Mesendoderm (in vitro differentiated cells): ENCODE results near the gene ZNF263.

Experiments used
- DNase-seq: peaks from one replicate; pipeline ENCODE4 v3.0.0; 2013
- H2AK5ac ChIP-seq: 2 replicates; pipeline ENCODE4 v1.6.1; 2013; ENCODE audit warnings: low read length, inconsistent platforms
- H2BK120ac ChIP-seq: 2 replicates; pipeline ENCODE4 v1.6.1; 2013; ENCODE audit warnings: low read depth, mild to moderate bottlenecking, low read length, moderate library complexity, mixed read lengths
- H2BK15ac ChIP-seq: replicated peaks from 2 replicates; pipeline ENCODE4 v1.6.1; 2013; ENCODE audit warnings: low read depth, mild to moderate bottlenecking, moderate library complexity
- H2BK5ac ChIP-seq: 2 replicates; pipeline ENCODE4 v1.6.1; 2013; ENCODE audit warnings: low read length, inconsistent platforms
- H3K18ac ChIP-seq: 2 replicates; pipeline ENCODE4 v1.6.1; 2013; ENCODE audit warnings: mild to moderate bottlenecking, low read length, mixed read lengths
- H3K23ac ChIP-seq: one replicate; pipeline ENCODE4 v1.6.1; 2013; ENCODE audit warnings: low read length
- H3K27ac ChIP-seq: 2 replicates; pipeline ENCODE4 v1.5.1; 2013; ENCODE audit warnings: low read depth, mild to moderate bottlenecking, inconsistent platforms, low read length, moderate library complexity
- H3K27me3 ChIP-seq: 2 replicates; pipeline ENCODE4 v1.6.1; 2013; ENCODE audit warnings: low read length, control low read depth, mild to moderate bottlenecking, inconsistent platforms; ENCODE audit not compliant: insufficient read depth, poor library complexity
- H3K36me3 ChIP-seq: 2 replicates; pipeline ENCODE4 v1.6.1; 2013; ENCODE audit warnings: low read length, inconsistent platforms; ENCODE audit not compliant: control insufficient read depth, insufficient read depth
- H3K4ac ChIP-seq: one replicate; pipeline ENCODE4 v1.6.1; 2013; ENCODE audit warnings: low read depth, mild to moderate bottlenecking, low read length, moderate library complexity
- H3K4me1 ChIP-seq: 2 replicates; pipeline ENCODE4 v1.6.1; 2013; ENCODE audit warnings: low read depth, low read length, inconsistent platforms; ENCODE audit not compliant: control insufficient read depth
- H3K4me2 ChIP-seq: 2 replicates; pipeline ENCODE4 v1.6.1; 2013; ENCODE audit warnings: low read length
- H3K4me3 ChIP-seq: 2 replicates; pipeline ENCODE4 v1.5.1; 2013; ENCODE audit warnings: mild to moderate bottlenecking, low read length
- H3K56ac ChIP-seq: one replicate; pipeline ENCODE4 v1.6.1; 2013; ENCODE audit warnings: low read length
- H3K79me1 ChIP-seq: 2 replicates; pipeline ENCODE4 v1.6.1; 2013; ENCODE audit warnings: low read length, inconsistent platforms
- H3K79me2 ChIP-seq: 2 replicates; pipeline ENCODE4 v1.6.1; 2013; ENCODE audit warnings: mild to moderate bottlenecking, low read length; ENCODE audit not compliant: control insufficient read depth, insufficient read depth
- H3K9ac ChIP-seq: 2 replicates; pipeline ENCODE4 v1.6.1; 2013; ENCODE audit warnings: low read length, inconsistent platforms
- H4K5ac ChIP-seq: one replicate; pipeline ENCODE4 v1.6.1; 2013; ENCODE audit warnings: low read length
- H4K8ac ChIP-seq: one replicate; pipeline ENCODE4 v1.6.1; 2013; ENCODE audit warnings: low read depth, mild to moderate bottlenecking, control low read depth, low read length, moderate library complexity
- WGBS: extraction: QIAGEN DNeasy Blood & Tissue Kit; methylation state at CpG from one replicate; pipeline ENCODE4 v1.1.7; 2013; ENCODE audit warnings: low lambda C conversion rate, missing lambda C conversion rate; ENCODE audit not compliant: insufficient coverage; ENCODE audit errors: extremely low coverage; 5-methylcytosine and 5-hydroxymethylcytosine counted together

ZNF263 gene

GRCh38 chr16:3311496-3311895 is 28.2 kb downstream of the ZNF263 start:
- Histone ChIP-seq H3K4me1 (no peaks in the 10 kb centered on the region), H3K79me2 (no peaks in the 10 kb centered on the region), H3K18ac (no peak overlapping the region), H3K79me1 (no peaks in the 10 kb centered on the region), H3K23ac (no peak overlapping the region), H3K27ac (no peak overlapping the region), H3K27me3 (no peaks in the 10 kb centered on the region), H2BK5ac (no peak overlapping the region), H3K4me3 (no peak overlapping the region), H4K8ac (no peak overlapping the region), H2BK120ac (no peak overlapping the region), H3K9ac (no peak overlapping the region), H2BK15ac (no peak overlapping the region), H4K5ac (no peak overlapping the region), H3K4ac (no peak overlapping the region), H3K56ac (no peak overlapping the region), H3K4me2 (no peak overlapping the region), H3K36me3 (peaks cover 12% of the 10 kb centered on the region), H2AK5ac (no peak overlapping the region)
- DNase-seq = no peak
- no CpG with 5 or more reads among the region's 4 CpGs for WGBS

- Histone ChIP-seq H3K79me1 (no peaks in the 10 kb centered on the region), H3K9ac (no peak overlapping the region), H3K27me3 (no peaks in the 10 kb centered on the region), H3K36me3 (peaks cover 22% of the 10 kb centered on the region), H3K23ac (no peak overlapping the region), H3K56ac (no peak overlapping the region), H3K79me2 (no peaks in the 10 kb centered on the region), H2AK5ac (no peak overlapping the region), H2BK5ac (no peak overlapping the region), H3K4me1 (no peaks in the 10 kb centered on the region), H3K4me3 (peak overlapping the region; percentile 30), H4K5ac (no peak overlapping the region), H3K4ac (no peak overlapping the region), H3K4me2 (no peak overlapping the region), H2BK120ac (no peak overlapping the region), H3K18ac (no peak overlapping the region), H4K8ac (no peak overlapping the region), H2BK15ac (no peak overlapping the region), H3K27ac (no peak overlapping the region)
- WGBS = no CpG with 5 or more reads among the region's 3 CpGs
- peak; percentile 34 for DNase-seq
Measured at GRCh38 chr16:3317315-3317999, 34.2 kb downstream of the ZNF263 start.

DNA sequence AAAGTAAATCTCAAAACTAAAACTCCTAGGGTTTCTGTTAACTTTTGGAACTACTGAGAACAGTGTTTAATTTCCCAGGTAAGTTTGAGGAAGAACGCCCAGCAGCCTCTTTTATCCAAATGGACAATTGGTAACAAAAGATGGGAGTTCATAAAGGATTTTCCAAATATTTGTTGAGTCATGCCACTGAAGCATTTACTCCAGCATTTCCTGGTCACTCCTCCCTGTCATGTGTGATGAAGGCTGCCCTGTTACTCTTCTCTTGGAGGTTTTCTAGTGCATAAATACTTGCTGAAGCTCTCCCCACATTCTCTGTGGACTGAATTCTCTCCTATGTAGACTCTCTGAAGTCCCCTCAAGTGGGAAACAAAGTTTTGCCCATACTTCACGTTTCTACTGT is 38.5 kb downstream of the ZNF263 start:
- Histone ChIP-seq H3K79me2 (no peaks in the 10 kb centered on the region), H3K79me1 (no peaks in the 10 kb centered on the region), H4K8ac (no peak overlapping the region), H3K18ac (no peak overlapping the region), H3K56ac (no peak overlapping the region), H2BK120ac (no peak overlapping the region), H3K4me3 (no peak overlapping the region), H2AK5ac (no peak overlapping the region), H3K4me1 (no peaks in the 10 kb centered on the region), H3K27ac (no peak overlapping the region), H3K23ac (no peak overlapping the region), H4K5ac (no peak overlapping the region), H3K36me3 (peaks cover 12% of the 10 kb centered on the region), H3K4ac (no peak overlapping the region), H2BK15ac (no peak overlapping the region), H3K9ac (no peak overlapping the region), H3K4me2 (no peak overlapping the region), H3K27me3 (no peaks in the 10 kb centered on the region), H2BK5ac (no peak overlapping the region)
- WGBS = no CpG with 5 or more reads among the region's 2 CpGs
- no peak for DNase-seq

- H3K27me3 ChIP-seq = no peaks in the 10 kb centered on the region
- H3K4me3 ChIP-seq = no peak overlapping the region
- no peak overlapping the region for H3K9ac ChIP-seq
- H4K8ac ChIP-seq = no peak overlapping the region
- H3K27ac ChIP-seq = no peak overlapping the region
- no peaks in the 10 kb centered on the region for H3K4me1 ChIP-seq
- no peaks in the 10 kb centered on the region for H3K79me2 ChIP-seq
- H2AK5ac ChIP-seq = no peak overlapping the region
- H3K56ac ChIP-seq = no peak overlapping the region
- no peak for DNase-seq
- H3K4ac ChIP-seq = no peak overlapping the region
- no peaks in the 10 kb centered on the region for H3K79me1 ChIP-seq
- H3K36me3 ChIP-seq = no peaks in the 10 kb centered on the region
- no peak overlapping the region for H2BK5ac ChIP-seq
- WGBS = no CpG with 5 or more reads among the region's 4 CpGs
- H4K5ac ChIP-seq = no peak overlapping the region
- no peak overlapping the region for H3K18ac ChIP-seq
- no peak overlapping the region for H3K23ac ChIP-seq
- H2BK120ac ChIP-seq = no peak overlapping the region
- H3K4me2 ChIP-seq = no peak overlapping the region
- no peak overlapping the region for H2BK15ac ChIP-seq
Measured at GRCh38 chr16:3327514-3327913, 44.2 kb downstream of the ZNF263 start.

- no peak overlapping the region for H3K4ac ChIP-seq
- no peak overlapping the region for H2BK120ac ChIP-seq
- no peak overlapping the region for H3K9ac ChIP-seq
- H3K79me2 ChIP-seq = no peaks in the 10 kb centered on the region
- H3K18ac ChIP-seq = no peak overlapping the region
- H3K79me1 ChIP-seq = no peaks in the 10 kb centered on the region
- H3K4me3 ChIP-seq = no peak overlapping the region
- H4K5ac ChIP-seq = no peak overlapping the region
- no peak overlapping the region for H3K27ac ChIP-seq
- H3K4me1 ChIP-seq = no peaks in the 10 kb centered on the region
- H3K56ac ChIP-seq = no peak overlapping the region
- H2AK5ac ChIP-seq = no peak overlapping the region
- no peak for DNase-seq
- no peak overlapping the region for H2BK5ac ChIP-seq
- no peak overlapping the region for H4K8ac ChIP-seq
- no peak overlapping the region for H3K23ac ChIP-seq
- no peak overlapping the region for H2BK15ac ChIP-seq
- WGBS = no CpG with 5 or more reads among the region's 3 CpGs
- no peak overlapping the region for H3K4me2 ChIP-seq
- no peaks in the 10 kb centered on the region for H3K36me3 ChIP-seq
- no peaks in the 10 kb centered on the region for H3K27me3 ChIP-seq
Measured at GRCh38 chr16:3328104-3328503, 44.8 kb downstream of the ZNF263 start.

GRCh38 chr16:3328643-3329042 is 45.4 kb downstream of the ZNF263 start:
- H3K4me2 ChIP-seq = no peak overlapping the region
- no peak for DNase-seq
- H3K56ac ChIP-seq = no peak overlapping the region
- no peak overlapping the region for H2BK120ac ChIP-seq
- no peak overlapping the region for H3K4ac ChIP-seq
- H3K79me2 ChIP-seq = no peaks in the 10 kb centered on the region
- H4K8ac ChIP-seq = no peak overlapping the region
- H3K23ac ChIP-seq = no peak overlapping the region
- H2BK15ac ChIP-seq = no peak overlapping the region
- H3K79me1 ChIP-seq = no peaks in the 10 kb centered on the region
- H3K36me3 ChIP-seq = no peaks in the 10 kb centered on the region
- no peak overlapping the region for H3K4me3 ChIP-seq
- no peak overlapping the region for H4K5ac ChIP-seq
- H3K27ac ChIP-seq = no peak overlapping the region
- no peaks in the 10 kb centered on the region for H3K27me3 ChIP-seq
- no peak overlapping the region for H3K18ac ChIP-seq
- H3K4me1 ChIP-seq = no peaks in the 10 kb centered on the region
- no peak overlapping the region for H2BK5ac ChIP-seq
- no CpG with 5 or more reads among the region's 2 CpGs for WGBS
- H2AK5ac ChIP-seq = no peak overlapping the region
- no peak overlapping the region for H3K9ac ChIP-seq
